GM18861 (cell line): Measurements from ENCODE around the gene TSPAN5.
"Not testable (repeated sequence)": the region's sequence is repeated elsewhere in the genome, so short reads cannot be mapped to it uniquely, and the experiment has no call there.

ENCODE experiments used
- ATAC-seq: cut with Tn5 transposase; IDR thresholded peaks from one replicate; pipeline ENCODE4 v1.9.1; 2021; ENCODE audit not compliant: unreplicated experiment

The TSPAN5 gene

DNA sequence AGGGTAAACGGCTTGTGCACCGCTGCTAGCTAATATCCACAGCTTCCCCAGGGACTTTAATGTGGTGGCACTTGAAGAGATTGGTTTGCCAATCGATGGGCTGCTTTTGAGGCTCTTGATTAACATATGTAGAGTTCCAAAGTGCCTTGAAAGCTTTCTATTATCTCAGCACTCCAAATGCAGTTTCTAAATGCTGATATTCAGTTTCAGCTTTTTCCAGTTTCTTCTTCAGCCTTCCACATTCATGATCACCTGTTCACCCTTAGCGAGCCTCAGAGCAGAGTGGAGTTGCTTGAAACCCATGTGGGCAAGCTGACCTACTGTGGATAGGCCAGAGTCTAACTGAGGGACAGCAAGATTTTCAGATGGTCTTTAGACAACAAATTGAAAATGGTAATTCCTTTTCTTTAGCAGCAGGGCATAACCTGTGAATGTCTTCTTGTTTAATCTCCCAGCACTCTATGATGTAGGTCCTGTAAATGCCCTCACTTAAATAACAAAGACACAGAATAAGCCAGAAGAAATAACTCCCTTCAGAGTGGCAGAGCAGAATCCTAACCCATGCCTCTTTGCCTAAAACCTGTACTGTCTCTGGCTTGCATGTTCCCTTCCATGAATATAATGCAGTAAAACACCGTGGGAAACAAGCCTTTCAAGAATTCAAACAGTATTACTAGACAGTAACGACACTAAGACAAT lies 99.8 kb downstream of the TSPAN5 start:
- no peak for ATAC-seq

DNA sequence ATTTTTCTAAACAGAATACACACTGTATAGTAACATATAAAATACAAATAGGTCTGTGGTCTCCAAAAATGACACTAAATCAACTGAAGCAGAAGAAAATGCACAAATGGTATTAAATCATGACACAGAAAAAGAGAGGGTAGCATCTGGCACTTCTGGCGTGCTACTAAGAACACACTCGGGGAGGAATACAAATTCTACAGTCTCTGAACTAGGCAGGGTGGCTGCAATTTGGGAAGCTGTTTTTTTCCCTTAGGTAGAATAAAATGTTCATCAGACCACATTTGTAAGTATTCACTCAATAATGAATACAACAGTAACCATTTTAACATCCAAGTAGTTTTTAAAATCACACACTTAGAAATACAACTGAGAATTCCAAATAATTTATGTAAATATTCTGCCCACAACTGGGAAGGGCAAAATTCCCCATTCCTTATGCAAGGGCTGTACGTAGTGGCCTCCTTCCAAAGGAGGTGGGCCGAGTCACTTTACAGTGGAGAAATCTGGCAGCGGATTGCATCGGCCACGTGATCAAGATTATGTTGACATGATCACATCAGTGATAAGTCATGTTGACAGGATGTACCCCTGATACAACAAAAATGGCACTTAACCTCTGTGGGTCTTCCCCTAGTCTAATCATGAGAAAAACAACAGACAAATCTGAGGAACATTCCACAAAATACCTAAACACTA lies 101.1 kb downstream of the TSPAN5 start:
- no peak for ATAC-seq

GRCh38 chr4:98556451-98556850 lies 102.0 kb downstream of the TSPAN5 start:
- no peak for ATAC-seq

DNA sequence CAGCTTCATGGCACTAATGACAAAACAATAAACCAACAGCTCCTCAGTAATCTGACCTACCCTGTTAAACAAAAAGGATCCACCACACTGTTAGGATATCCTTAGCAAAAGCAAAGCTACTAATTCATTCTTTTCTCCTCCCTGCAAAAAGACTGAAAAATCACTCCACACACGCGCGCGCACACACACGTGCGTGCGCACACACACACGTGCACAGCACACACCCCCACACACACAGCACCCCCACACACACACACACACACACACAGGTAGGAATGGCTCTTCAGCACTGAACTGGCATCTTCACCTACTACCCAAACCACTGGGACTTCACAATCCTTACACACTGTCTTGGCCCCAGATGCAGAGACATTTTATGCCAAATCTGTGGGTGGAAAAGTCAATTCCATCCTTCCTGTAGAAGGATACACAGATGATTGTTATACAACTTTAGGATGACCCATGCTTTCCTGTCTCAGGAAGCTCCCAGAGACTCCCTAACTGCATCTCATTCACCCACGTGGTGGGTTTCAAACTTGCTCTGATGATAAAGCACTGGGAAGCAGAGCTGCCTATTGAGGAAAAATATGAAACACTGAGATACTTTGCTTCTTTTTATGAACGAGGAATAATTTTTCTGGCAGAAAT lies 102.5 kb downstream of the TSPAN5 start:
- ATAC-seq, result no peak

GRCh38 chr4:98546910-98547594 lies 111.4 kb downstream of the TSPAN5 start:
- ATAC-seq, result no peak

DNA sequence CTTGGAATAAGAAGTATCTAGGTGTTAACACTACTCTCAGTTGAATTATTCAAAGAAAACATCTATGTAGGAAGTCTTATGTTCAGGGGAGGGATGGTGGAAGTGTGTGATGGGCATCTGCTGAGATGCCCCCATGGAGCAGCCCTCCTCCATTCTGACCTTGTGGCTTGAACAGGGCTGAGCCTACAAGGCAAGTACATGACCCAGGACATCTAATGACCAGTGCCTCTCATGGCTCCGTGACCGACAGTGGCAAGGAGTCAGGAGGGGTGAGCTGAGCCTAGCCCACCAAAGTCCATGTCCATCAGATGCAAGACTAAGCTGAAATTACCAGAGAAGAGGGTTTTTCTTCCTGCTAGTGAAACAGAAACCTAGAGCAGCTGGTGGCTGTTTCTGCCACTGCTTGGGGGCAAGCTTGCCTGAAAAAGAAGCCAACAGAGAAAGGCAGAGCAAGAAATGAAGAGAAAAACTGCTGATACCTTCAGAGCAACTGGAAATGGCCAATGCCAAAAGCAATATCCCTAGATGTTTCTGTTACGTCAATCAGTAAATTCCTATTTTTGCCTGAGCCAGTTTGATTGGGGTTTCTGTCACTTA lies 113.5 kb downstream of the TSPAN5 start:
- ATAC-seq, result no peak

DNA sequence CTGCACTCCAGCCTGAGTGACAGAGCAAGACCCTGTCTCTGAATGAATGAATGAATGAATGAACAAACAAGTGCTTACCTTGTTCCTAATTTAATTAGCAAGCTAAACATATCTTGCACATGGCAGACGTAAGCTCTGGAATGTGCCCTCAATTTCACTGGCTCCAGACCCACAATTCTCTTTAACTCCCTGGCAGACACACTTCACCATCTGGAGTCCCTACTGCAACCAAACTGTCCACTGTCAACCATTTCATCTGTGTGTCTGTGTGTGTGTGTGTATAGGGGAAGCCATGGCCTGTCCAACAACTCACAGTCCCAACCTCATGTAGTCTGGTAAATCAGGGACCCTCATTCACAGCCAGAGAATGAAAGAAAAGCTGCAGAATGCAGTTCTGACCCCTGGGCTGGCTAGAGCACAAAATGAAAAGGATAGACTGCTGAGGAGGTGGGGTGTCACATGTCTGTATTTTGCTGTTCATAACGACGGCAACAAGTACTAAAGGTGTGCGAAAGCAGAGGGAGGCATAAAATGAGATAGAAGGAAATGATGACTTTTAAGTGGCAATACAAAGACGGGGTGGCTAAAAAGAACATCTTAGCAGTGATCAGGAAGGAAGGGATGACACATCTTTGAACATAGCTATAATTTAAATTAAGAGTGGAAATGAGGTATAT lies 114.1 kb downstream of the TSPAN5 start:
- ATAC-seq, result no peak

DNA sequence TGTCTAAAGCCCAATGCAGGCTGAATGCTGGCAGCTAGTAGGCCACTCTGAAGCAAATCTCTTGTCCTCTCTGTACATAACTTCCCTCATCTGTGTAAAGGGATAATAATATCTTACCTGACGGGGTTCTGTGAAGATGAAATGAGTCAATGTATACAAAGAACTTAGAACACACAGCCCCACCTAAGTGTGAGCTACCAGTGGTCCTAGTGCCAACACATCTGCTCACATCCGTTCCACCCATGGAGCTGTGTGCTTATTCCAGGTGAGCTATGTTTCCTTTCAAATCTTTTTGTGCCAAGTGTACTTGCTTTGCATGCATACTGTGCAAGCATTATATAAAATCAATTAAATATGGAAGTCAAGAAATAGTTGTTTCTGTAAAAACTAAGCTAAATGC lies 116.4 kb downstream of the TSPAN5 start:
- ATAC-seq, result no peak

DNA sequence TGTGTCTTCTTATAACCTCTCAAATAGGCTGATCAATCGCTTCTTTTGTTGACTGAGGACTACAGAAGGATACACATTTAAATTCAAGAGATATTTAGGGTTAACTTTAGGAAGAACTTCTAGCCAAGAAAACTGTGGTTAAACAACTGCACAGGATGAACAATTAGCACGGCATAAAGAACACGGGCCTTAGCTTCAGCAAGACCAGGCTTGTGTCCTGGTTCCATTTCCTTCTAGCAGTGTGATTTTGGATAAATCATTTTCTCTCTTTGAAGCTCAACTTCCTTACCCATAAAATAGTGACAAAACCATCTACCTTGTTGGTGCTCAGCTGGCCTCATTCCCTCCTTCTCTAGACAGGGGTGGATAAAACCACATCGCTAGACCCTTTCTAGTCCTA lies 117.6 kb downstream of the TSPAN5 start:
- ATAC-seq, result no peak

GRCh38 chr4:98539741-98540140 lies 118.7 kb downstream of the TSPAN5 start:
- no peak for ATAC-seq

DNA sequence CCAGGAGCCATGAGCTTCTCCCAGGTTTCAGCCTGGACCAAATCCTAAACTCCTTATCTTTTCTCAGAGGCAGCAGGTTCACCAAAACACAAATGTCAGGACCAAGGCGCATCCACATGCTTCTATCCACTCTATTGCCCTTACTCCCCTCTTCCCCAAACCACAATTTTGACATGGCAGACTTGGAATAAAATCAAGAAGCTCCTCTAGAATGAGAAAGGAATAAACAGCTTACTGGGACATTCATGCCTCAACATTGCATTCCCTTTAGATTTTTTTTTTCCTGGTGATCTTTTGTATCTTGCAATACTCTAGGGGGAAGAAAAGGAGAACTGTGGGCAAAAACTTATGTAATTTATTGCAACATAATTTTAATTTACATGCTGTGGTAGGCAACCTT lies 119.1 kb downstream of the TSPAN5 start:
- no peak for ATAC-seq

DNA sequence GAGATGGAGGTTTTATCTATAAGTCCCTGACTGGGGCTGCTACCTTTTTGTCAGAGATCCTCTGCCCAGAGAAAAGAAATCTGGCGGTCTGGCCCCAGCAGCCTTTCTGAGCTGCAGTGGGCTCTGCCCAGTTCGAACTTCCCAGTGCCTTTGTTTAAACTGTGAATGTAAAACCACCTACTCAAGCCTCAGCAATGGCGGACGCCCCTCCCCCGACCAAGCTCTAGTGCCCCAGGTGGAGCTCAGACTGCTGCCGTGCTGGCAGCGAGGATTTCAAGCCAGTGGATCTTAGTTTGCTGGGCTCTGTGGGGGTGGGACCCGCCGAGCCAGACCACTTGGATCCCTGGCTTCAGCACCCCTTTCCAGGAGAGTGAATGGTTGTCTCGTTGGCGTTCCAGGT lies 121.8 kb downstream of the TSPAN5 start:
- no peak for ATAC-seq

DNA sequence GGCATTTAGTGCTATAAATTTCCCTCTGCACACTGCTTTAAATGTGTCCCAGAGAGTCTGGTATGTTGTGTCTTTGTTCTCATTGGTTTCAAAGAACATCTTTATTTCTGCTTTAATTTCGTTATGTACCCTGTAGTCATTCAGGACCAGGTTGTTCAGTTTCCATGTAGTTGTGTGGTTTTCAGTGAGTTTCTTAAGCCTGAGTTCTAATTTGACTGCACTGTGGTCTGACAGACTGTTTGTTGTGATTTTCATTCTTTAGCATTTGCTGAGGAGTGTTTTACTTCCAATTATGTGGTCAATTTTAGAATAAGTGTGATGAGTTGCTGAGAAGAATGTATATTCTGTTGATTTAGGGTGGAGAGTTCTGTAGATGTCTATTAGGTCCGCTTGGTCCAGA lies 124.3 kb downstream of the TSPAN5 start:
- ATAC-seq, result not testable (repeated sequence)

DNA sequence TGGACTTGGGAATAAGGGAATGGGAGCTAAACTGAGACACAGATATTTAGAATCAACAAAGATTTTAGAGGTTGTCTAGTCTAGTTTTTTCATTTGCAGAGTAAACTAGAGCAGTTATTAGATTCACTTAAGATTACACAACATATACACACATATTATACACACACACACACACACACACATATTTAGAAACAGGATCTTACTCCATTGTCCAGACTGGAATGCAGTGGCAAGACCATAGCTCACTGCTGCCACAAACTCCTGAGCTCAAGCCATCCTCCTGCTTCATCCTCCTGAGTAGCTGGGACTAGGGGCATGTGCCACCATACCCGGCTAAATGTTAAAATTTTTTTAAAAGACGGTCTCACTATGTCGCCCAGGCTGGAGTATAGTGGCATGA lies 127.8 kb downstream of the TSPAN5 start:
- ATAC-seq, result no peak

DNA sequence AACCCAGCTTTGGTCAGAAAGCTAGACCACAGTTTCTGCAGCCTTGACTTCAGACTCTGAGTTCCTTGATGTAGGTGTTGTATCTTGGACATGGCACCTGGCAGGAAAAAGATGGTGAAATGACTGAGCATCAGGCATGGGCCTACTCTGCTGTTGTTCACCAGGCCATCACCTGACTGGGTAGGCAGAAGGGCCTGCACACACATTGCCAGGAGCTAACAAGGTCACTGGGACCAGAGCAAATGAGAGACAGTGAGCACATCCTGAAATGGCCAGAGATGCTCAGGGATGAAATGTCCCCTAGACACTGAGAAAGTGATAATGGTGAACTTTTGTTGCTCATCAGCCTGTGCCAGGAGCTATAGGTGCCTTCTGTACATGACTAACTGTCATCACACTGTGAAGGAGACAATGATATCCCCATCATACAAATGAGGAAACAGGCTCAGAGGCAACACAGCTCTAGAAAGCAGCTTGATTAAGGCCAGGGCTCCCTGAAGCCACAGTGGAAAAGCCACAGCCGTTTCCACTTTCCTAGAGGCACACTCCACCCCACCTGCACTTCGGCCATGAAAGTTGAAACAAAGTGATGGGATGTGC lies 128.3 kb downstream of the TSPAN5 start:
- ATAC-seq, result no peak

DNA sequence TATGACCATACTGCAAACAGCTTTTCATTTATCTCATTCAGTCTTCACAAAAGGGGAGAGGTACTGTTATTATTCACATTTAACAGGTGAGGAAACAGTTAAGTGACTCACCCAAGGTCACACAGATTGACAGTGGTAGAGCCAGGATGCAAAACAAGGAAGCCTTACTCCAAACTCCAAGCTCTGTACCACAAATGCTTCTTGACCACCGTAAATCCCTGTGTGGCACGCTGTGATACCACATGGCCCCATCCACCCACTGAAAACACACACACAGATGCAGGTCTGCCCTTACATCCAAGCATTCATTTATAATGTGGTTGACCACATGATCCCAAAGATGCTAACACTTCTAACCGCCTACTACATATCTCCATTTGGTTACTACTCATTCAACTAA lies 129.5 kb downstream of the TSPAN5 start:
- no peak for ATAC-seq

GRCh38 chr4:98527534-98528269 lies 130.7 kb downstream of the TSPAN5 start:
- no peak for ATAC-seq

GRCh38 chr4:98524230-98524629 lies 134.2 kb downstream of the TSPAN5 start:
- no peak for ATAC-seq

- no peak for ATAC-seq
Observed at GRCh38 chr4:98522636-98523395, 135.6 kb downstream of the TSPAN5 start.
